NCI-H460 (cell line): ENCODE data around the gene ST8SIA2. TPM values are rescaled to one million over a fixed set of nuclear protein-coding genes. Genes with fewer than 3 reads are reported as not detected.

Experiments
- DNase-seq: peaks from one replicate; pipeline ENCODE4 v3.0.0-alpha.2; 2016; ENCODE audit warnings: low read depth; ENCODE audit errors: extremely low read depth
- total RNA-seq: library from RNA; depleted of rRNA; stranded (reverse); fragments of >200 nt; shearing (Covaris generic); gene quantifications from 2 replicates; pipeline ENCODE4 v1.2.3, GENCODE V29; 2014

ST8SIA2 gene
- total RNA-seq, 1 experiment from 2014 or later = 2.6 TPM

- DNase-seq = no peak
These were observed 822 bp downstream of the ST8SIA2 start for GRCh38 chr15:92394309-92395097.

GRCh38 chr15:92395098-92395635 is 1.5 kb downstream of the ST8SIA2 start:
- no peak for DNase-seq

GRCh38 chr15:92399271-92399950 is 5.7 kb downstream of the ST8SIA2 start:
- no peak for DNase-seq

- DNase-seq = no peak
These were observed 6.9 kb downstream of the ST8SIA2 start for GRCh38 chr15:92400573-92400972.

- DNase-seq = no peak
These were observed 7.5 kb downstream of the ST8SIA2 start for GRCh38 chr15:92400980-92401787.

GRCh38 chr15:92402751-92403150 is 9.1 kb downstream of the ST8SIA2 start:
- no peak for DNase-seq

- DNase-seq = no peak
These were observed 12.3 kb downstream of the ST8SIA2 start for GRCh38 chr15:92405942-92406341.

- DNase-seq = no peak
These were observed 13.6 kb downstream of the ST8SIA2 start for GRCh38 chr15:92407321-92407720.

GRCh38 chr15:92407916-92408315 is 14.2 kb downstream of the ST8SIA2 start:
- no peak for DNase-seq

- DNase-seq = no peak
These were observed 15.3 kb downstream of the ST8SIA2 start for GRCh38 chr15:92409006-92409405.

GRCh38 chr15:92409521-92409920 is 15.8 kb downstream of the ST8SIA2 start:
- no peak for DNase-seq

- no peak for DNase-seq
These were observed 16.9 kb downstream of the ST8SIA2 start for GRCh38 chr15:92410537-92410936.

GRCh38 chr15:92411256-92411655 is 17.6 kb downstream of the ST8SIA2 start:
- DNase-seq = no peak

- no peak for DNase-seq
These were observed 19.8 kb downstream of the ST8SIA2 start for GRCh38 chr15:92413510-92413909.

GRCh38 chr15:92415639-92416297 is 22.1 kb downstream of the ST8SIA2 start:
- DNase-seq = no peak

- DNase-seq = no peak
These were observed 22.9 kb downstream of the ST8SIA2 start for GRCh38 chr15:92416557-92416956.

- no peak for DNase-seq
These were observed 24.0 kb downstream of the ST8SIA2 start for GRCh38 chr15:92417716-92418115.

GRCh38 chr15:92418864-92419263 is 25.2 kb downstream of the ST8SIA2 start:
- DNase-seq = no peak

- DNase-seq = no peak
These were observed 28.3 kb downstream of the ST8SIA2 start for GRCh38 chr15:92421976-92422375.

GRCh38 chr15:92425578-92426225 is 32.0 kb downstream of the ST8SIA2 start:
- no peak for DNase-seq
